NCI-H1930 (cell line): ENCODE results near the gene ZNF800.

ENCODE experiments used
- DNase-seq, 2 experiments: peaks; one replicate each; lab custom pipeline; 2025; lab: John Stamatoyannopoulos, UW

ZNF800 gene

DNA sequence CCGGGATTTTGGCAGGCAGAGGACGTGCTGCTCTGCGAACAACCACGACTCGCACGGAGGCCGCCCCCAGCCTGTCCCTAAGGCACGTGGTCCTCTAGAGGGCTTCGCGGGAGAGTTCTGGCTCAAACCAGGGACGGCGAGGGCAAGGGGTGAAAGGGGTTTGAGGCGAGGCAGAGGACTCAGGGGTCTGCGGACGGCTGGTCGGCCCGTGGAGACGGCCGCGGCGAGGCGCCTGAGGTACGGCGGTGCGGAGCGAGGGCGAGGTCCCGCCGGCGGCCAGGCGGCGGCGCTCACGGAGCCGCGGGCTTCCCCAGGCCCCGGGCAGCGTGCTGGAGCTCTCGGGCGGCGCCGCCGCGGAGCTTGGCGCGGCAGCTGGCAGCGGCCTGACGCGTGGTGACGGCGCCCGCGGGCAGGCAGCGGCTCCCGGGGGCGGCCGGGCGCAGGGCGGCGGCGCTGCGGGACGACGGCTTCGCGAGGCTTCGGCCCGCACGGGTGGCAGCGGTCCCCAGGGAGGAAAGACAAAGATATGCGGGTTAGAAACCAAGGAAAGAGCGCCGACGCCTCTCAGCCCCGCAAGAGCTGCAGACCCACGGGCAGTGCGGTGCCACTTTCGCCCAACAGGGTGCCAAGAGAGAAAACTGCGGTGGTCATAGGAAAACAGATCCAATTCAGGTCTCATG, 44.8 kb downstream of the ZNF800 start:
- DNase-seq: peak; percentile 61 to 65

- DNase-seq: no peak
These were observed 45.8 kb downstream of the ZNF800 start for GRCh38 chr7:127346575-127347256.

DNA sequence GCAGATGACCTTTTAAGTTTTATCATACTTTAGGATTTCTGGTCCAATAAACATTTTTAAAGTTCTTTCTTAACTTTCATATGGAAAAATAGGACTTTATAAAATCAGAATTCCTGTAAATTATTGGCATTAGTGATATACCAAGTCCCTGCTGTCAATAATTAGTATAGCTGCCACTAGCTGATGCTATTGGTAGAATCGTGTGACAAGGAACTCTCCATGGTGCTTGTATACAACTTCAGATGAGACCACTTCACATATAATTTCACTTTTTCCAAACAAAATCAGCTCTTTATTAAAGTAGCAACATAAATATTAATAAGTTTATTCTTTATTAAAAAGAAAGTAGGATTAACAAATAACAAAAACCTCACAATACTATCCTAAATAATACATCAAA, 49.9 kb downstream of the ZNF800 start:
- DNase-seq: no peak

GRCh38 chr7:127338122-127338521, 54.4 kb downstream of the ZNF800 start:
- DNase-seq: no peak

DNA sequence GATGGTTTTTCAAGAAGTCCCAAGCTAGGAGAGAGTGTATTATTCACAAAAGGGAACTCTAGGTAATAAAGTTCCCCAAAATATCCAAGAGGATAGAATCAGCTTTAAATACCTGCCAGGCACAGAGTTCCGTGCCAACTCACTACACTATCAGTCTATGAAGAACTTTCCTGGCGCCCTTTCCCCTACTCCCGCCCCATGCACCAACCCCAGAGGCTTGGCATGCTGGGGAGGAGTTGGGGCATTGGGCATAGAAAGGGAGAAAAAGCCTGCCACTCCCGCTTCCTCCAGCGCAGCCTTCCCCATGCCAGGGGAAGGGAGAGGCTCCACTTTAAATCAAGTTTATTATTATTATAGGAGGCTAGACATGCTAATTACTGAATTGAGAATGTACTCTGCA, 54.9 kb downstream of the ZNF800 start:
- no peak for DNase-seq

GRCh38 chr7:127336458-127336857, 56.0 kb downstream of the ZNF800 start:
- DNase-seq: no peak

GRCh38 chr7:127332880-127333279, 59.6 kb downstream of the ZNF800 start:
- DNase-seq: no peak

GRCh38 chr7:127330070-127330469, 62.4 kb downstream of the ZNF800 start:
- no peak for DNase-seq

DNA sequence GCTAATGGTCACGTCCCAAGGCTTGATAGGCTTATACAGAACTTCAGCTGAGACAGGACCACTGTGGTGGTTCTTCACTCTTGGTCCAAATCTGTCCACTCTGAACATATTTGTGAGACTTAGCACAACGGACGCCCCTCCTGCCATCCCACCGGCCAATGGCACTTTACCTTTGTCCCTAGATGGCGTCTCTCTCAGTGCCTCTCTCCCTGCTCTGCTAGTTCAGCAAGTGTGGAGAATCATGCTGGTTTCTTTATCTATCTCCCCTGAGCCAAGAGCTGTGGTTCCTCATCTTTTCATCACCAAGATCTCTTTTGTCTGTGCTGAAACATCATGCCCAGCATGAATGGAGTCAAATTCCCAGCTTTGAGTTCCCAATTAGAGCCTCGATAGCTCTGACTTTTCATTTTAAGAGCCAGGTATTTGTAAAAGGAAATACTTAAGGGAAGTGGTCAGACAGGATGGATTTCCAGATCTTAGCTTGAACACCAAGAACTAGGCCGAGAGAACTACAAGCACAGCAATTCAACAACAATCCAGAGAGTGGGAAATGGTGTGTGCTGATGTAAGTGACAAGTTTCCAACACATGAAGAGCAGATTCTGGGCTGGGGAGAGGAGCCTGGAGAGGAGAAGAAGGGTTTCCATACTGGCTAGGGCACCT, 69.5 kb downstream of the ZNF800 start:
- no peak for DNase-seq

- DNase-seq: no peak
These were observed 70.2 kb downstream of the ZNF800 start for GRCh38 chr7:127322351-127322750.

DNA sequence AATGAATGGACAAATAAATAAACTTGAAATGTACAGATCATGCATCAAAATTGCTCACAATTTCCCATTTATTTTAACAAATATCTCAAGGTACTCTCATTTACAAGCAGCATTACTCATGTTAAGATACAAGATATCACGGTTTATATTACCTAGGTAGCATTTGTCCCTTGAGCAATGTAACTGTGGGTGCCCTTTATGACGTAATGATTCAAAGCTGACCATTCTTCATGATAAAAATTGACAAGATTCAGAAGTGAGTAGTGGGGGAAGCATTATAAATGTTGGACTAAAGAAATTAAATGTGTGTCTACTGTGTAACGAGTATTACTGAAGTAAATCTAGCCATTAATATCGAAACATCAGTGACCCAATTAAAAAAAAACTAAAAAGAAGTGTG, 71.5 kb downstream of the ZNF800 start:
- no peak for DNase-seq
